GM23248 (cell line): Measurements from ENCODE around the gene RTKN2. TPM values are rescaled to one million over a fixed set of nuclear protein-coding genes. Genes with fewer than 3 reads are reported as not detected.

Experiments
- DNase-seq: peaks from one replicate; pipeline ENCODE4 v3.0.0-alpha.2; 2015
- H2AFZ ChIP-seq: fragments of 200-600 bp; sonication (generic); 2 replicates; pipeline ENCODE4 v1.6.1; 2016; ENCODE audit warnings: antibody characterized with exemption
- H3F3A ChIP-seq: fragments of 200-600 bp; sonication (generic); 2 replicates; pipeline ENCODE4 v1.6.1; 2016; ENCODE audit warnings: mild to moderate bottlenecking, antibody characterized with exemption, mixed run types; ENCODE audit not compliant: insufficient read depth
- H3K27ac ChIP-seq: fragments of 200-600 bp; sonication (generic); 2 replicates; pipeline ENCODE4 v1.5.1; 2016; ENCODE audit warnings: mild to moderate bottlenecking
- H3K27me3 ChIP-seq: fragments of 200-600 bp; sonication (generic); replicated peaks from 2 replicates; pipeline ENCODE4 v1.6.1; 2016; ENCODE audit warnings: mild to moderate bottlenecking; ENCODE audit not compliant: insufficient read depth
- H3K36me3 ChIP-seq: fragments of 200-600 bp; sonication (generic); 2 replicates; pipeline ENCODE4 v1.6.1; 2016; ENCODE audit warnings: low read depth, mild to moderate bottlenecking
- H3K4me1 ChIP-seq: fragments of 200-600 bp; sonication (generic); 2 replicates; pipeline ENCODE4 v1.6.1; 2016; ENCODE audit warnings: mild to moderate bottlenecking; ENCODE audit not compliant: insufficient read depth
- H3K4me2 ChIP-seq: fragments of 200-600 bp; sonication (generic); one replicate; pipeline ENCODE4 v1.6.1; 2016; ENCODE audit warnings: mild to moderate bottlenecking; ENCODE audit not compliant: unreplicated experiment
- H3K4me3 ChIP-seq: fragments of 200-600 bp; sonication (generic); 2 replicates; pipeline ENCODE4 v1.5.1; 2016; ENCODE audit warnings: mild to moderate bottlenecking
- H3K79me2 ChIP-seq: fragments of 200-600 bp; sonication (generic); 2 replicates; pipeline ENCODE4 v1.6.1; 2016; ENCODE audit warnings: mild to moderate bottlenecking; ENCODE audit not compliant: insufficient read depth
- H3K9ac ChIP-seq: fragments of 200-600 bp; sonication (generic); 2 replicates; pipeline ENCODE4 v1.6.1; 2016; ENCODE audit warnings: mild to moderate bottlenecking
- H3K9me2 ChIP-seq: fragments of 200-600 bp; sonication (generic); 2 replicates; pipeline ENCODE4 v1.6.1; 2016; ENCODE audit warnings: mixed run types, mild to moderate bottlenecking, moderate library complexity; ENCODE audit not compliant: insufficient read depth
- H3K9me3 ChIP-seq: fragments of 200-600 bp; sonication (generic); one replicate; pipeline ENCODE4 v1.6.1; 2017; ENCODE audit warnings: low read depth
- H4K20me1 ChIP-seq: fragments of 200-600 bp; sonication (generic); 2 replicates; pipeline ENCODE4 v1.6.0; 2016; ENCODE audit not compliant: insufficient read depth
- EZH2 ChIP-seq: fragments of 200-600 bp; sonication (generic); IDR thresholded peaks from 2 replicates; pipeline ENCODE4 v1.6.1; 2018; ENCODE audit warnings: antibody characterized with exemption, mild to moderate bottlenecking; ENCODE audit not compliant: insufficient read depth, poor library complexity, severe bottlenecking
- EZH2phosphoT487 ChIP-seq: fragments of 200-600 bp; sonication (generic); IDR thresholded peaks from 2 replicates; pipeline ENCODE4 v1.6.1; 2018; ENCODE audit warnings: antibody characterized with exemption, moderate library complexity, mild to moderate bottlenecking, low read depth; ENCODE audit not compliant: insufficient read depth
- WGBS, 2 experiments: methylation state at CpG; one replicate each; pipeline ENCODE4 v1.1.6; 2015 to 2017; ENCODE audit warnings: low lambda C conversion rate in 2 of 2, low coverage in 1 of 2; ENCODE audit errors: missing lambda C conversion rate in 2 of 2; 5-methylcytosine and 5-hydroxymethylcytosine counted together
- in situ Hi-C: fragments of 300-500 bp; cut with MboI; formaldehyde crosslinking; loops from 2 replicates; pipeline ENCODE4 v1.15.0; 2020
- polyA plus RNA-seq: library from polyadenylated mRNA; unstranded; fragments of >200 nt; fragmentation: Nextera tagmentation; extraction: Ambion mirVana; gene quantifications from 2 replicates; pipeline ENCODE4 v1.2.1, GENCODE V29; 2016
- total RNA-seq: library from RNA; depleted of rRNA; stranded (reverse); fragments of >200 nt; shearing (Covaris generic); gene quantifications from 2 replicates; pipeline ENCODE4 v1.2.3, GENCODE V29; 2014

Gene RTKN2
- total and polyA plus RNA-seq, 2 experiments from 2014 or later: 0.11 to 0.15 TPM

DNA sequence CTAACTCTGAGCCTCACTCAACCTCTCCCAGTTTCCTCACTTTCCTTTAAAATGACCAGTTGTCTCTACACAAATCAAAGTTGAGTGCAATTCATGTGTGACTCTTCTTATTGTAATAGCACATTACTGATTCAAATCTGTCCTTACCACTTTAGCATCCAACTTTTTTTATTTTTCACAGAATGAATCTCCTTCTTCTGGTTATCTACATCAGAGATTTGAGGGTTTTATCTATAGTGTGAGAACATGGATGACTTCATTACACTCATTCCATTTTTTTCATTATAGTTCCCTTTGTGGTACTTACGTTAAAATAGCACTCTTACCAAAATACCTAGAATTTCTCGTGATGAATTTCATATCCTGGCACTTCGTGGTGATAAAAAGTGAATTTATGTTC, 43.3 kb downstream of the RTKN2 start:
- peaks cover 15% of the 10 kb centered on the region for H3K4me1 ChIP-seq
- H3K27ac ChIP-seq: no peak overlapping the region
- TF ChIP-seq EZH2 (no peak), EZH2phosphoT487 (no peak)
- in situ Hi-C loops: loop anchor here (25.0 kb wide), 2 partner anchors 313 to 463 kb away; partner anchors contain the start of gene ARID5B
- no peak overlapping the region for H3K9ac ChIP-seq
- H3K4me3 ChIP-seq: no peak overlapping the region
- no peaks in the 10 kb centered on the region for H4K20me1 ChIP-seq
- H3K36me3 ChIP-seq: no peaks in the 10 kb centered on the region
- DNase-seq: no peak
- WGBS, 2 experiments: 92 to 94% methylated on average over 3 of the region's 3 CpGs
- H2AFZ ChIP-seq: no peak overlapping the region; the same call in 1 of the 2 replicates
- H3K27me3 ChIP-seq: no peaks in the 10 kb centered on the region
- no peaks in the 10 kb centered on the region for H3K79me2 ChIP-seq
- H3K9me2 ChIP-seq: no peaks in the 10 kb centered on the region
- H3K4me2 ChIP-seq: no peak overlapping the region
- H3F3A ChIP-seq: peaks cover 14% of the 10 kb centered on the region
- no peaks in the 10 kb centered on the region for H3K9me3 ChIP-seq

- Histone ChIP-seq H4K20me1 (no peaks in the 10 kb centered on the region), H3K9ac (no peak overlapping the region), H3K4me3 (no peak overlapping the region), H3K4me1 (peaks cover 9% of the 10 kb centered on the region), H3K79me2 (no peaks in the 10 kb centered on the region), H3K9me2 (no peaks in the 10 kb centered on the region), H3K27me3 (no peaks in the 10 kb centered on the region), H3K27ac (no peak overlapping the region; the same call in 1 of the 2 replicates), H3K4me2 (no peak overlapping the region), H3K9me3 (no peaks in the 10 kb centered on the region), H3K36me3 (no peaks in the 10 kb centered on the region), H3F3A (peaks cover 6% of the 10 kb centered on the region), H2AFZ (no peak overlapping the region; the same call in 1 of the 2 replicates)
- peak; percentile 59 for DNase-seq
- TF ChIP-seq EZH2 (no peak), EZH2phosphoT487 (no peak)
- WGBS, 2 experiments: 90 to 96% methylated on average over 1 of the region's 1 CpG
- in situ Hi-C loops: loop anchor here (25.0 kb wide), 2 partner anchors 312 to 462 kb away; partner anchors contain the start of gene ARID5B
Observed at GRCh38 chr10:62224606-62225005, 44.0 kb downstream of the RTKN2 start.

- Histone ChIP-seq H3K27me3 (no peaks in the 10 kb centered on the region), H3F3A (no peaks in the 10 kb centered on the region), H3K36me3 (no peaks in the 10 kb centered on the region), H3K9ac (no peak overlapping the region), H3K9me3 (no peaks in the 10 kb centered on the region), H3K4me1 (no peaks in the 10 kb centered on the region), H3K4me3 (no peak overlapping the region), H3K27ac (no peak overlapping the region), H3K4me2 (no peak overlapping the region), H3K79me2 (no peaks in the 10 kb centered on the region), H2AFZ (no peak overlapping the region), H4K20me1 (no peaks in the 10 kb centered on the region), H3K9me2 (no peaks in the 10 kb centered on the region)
- TF ChIP-seq EZH2 (no peak), EZH2phosphoT487 (no peak)
- DNase-seq: no peak
- WGBS, 2 experiments: 59 to 62% methylated on average over 6 of the region's 6 CpGs
- in situ Hi-C loops: no loop called here
Observed at GRCh38 chr10:62217683-62218082, 51.0 kb downstream of the RTKN2 start.

GRCh38 chr10:62214364-62214874, 54.2 kb downstream of the RTKN2 start:
- no peaks in the 10 kb centered on the region for H3F3A ChIP-seq
- WGBS, 2 experiments: 95 to 97% methylated on average over 3 of the region's 3 CpGs

More at GRCh38 chr10:62214364-62214874, 54.2 kb downstream of the RTKN2 start:
- Histone ChIP-seq H3K9me3 (no peaks in the 10 kb centered on the region), H2AFZ (no peak overlapping the region), H3K4me2 (no peak overlapping the region), H3K9me2 (no peaks in the 10 kb centered on the region), H3K36me3 (no peaks in the 10 kb centered on the region), H4K20me1 (no peaks in the 10 kb centered on the region), H3K4me1 (no peaks in the 10 kb centered on the region), H3K27ac (no peak overlapping the region), H3K27me3 (no peaks in the 10 kb centered on the region), H3K79me2 (no peaks in the 10 kb centered on the region), H3K9ac (no peak overlapping the region), H3K4me3 (no peak overlapping the region)
- in situ Hi-C loops: no loop called here
- no peak for TF ChIP-seq EZH2phosphoT487
- no peak for TF ChIP-seq EZH2
- DNase-seq: no peak
